GM19239 (cell line): Measurements from ENCODE around the gene HERC2.
"Not testable (repeated sequence)": the region's sequence is repeated elsewhere in the genome, so short reads cannot be mapped to it uniquely, and the experiment has no call there.

Experiments used
- DNase-seq: peaks from one replicate; pipeline ENCODE4 v3.0.0; 2011; ENCODE audit warnings: low spot score; ENCODE audit not compliant: insufficient read length
- FAIRE-seq: peaks from 2 replicates; lab custom pipeline; 2011; peaks lifted over from hg19 to GRCh38; lab: Jason Lieb, UNC

HERC2 gene

DNA sequence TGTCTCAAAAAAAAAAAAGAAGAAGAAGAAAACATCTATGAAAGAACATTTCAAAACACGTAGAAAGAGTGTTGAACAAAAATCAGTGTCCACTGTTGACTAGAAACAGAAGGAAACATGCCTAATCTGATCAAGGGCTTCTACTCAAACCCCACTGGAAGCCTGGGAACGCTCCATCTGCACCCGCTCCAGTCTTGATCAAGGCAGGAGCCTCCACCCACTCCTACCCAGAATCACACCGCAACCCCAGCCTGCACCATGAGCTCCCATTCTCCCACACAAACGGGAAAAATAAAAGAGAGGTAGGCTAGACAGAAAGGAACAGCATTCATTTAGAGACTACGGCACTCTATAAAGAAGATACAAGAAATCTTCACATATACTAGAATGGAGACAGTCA lies 181.9 kb downstream of the HERC2 start:
- FAIRE-seq (no peak), DNase-seq (no peak)

DNA sequence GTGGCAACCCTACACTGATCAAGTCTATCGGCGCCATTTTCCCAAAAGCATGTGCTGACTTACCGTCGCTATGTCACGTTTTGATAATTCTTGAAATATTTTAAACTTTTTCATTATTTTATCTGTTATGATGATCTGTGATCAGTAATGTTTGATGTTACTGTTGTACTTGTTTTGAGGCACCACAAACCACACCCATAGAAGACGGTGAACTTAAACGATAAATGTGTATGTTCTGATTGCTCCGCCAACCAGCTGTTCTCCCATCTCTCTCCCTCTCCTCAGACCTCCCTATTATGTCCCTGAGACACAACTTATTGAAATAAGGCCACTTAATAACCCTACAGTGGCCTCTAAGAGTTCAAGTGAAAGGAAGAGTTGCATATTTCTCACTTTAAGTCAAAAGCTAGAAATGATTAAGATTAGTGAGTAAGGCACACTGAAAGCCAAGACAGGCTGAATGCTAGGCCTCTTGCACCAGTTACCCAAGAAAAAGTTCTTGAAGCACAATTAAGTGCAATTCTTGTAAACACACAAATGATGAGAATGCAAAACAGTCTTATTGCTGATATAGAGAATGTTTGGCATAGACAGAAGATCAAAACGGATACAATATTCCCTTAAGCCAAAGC lies 184.5 kb downstream of the HERC2 start:
- FAIRE-seq, result peak; percentile 48
- DNase-seq, result not testable (repeated sequence)

DNA sequence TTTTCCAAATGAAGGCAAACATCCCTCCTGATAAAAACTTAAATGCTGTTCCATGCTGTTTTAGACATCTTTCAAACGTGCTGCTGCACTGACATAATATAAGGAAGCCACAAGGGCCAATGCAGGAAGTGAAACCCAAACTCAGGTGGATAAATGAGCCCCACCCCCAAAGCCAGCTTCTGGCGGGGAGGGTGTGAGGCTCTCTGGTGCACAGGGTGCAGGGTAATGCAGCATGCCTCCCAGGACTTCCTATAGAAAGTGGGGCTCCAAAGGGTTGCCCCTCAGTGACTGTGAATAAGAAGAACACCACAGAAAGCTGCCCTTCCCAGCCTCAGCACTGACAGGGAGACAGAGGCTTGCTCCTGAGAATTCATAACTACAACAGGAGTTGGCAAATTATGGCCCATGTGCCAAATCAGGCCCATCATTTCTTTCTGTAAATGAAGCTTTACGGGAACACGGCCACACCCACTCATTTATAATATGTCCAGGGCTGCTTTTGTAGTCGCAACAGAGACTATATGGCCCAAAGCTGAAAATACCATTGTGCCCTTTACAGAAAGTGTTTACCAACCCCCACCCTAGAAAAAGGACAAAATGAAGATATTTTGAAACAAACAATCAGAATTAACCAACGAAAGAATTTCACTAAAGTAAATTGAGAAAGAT lies 185.6 kb downstream of the HERC2 start:
- FAIRE-seq, result peak; percentile 97

DNA sequence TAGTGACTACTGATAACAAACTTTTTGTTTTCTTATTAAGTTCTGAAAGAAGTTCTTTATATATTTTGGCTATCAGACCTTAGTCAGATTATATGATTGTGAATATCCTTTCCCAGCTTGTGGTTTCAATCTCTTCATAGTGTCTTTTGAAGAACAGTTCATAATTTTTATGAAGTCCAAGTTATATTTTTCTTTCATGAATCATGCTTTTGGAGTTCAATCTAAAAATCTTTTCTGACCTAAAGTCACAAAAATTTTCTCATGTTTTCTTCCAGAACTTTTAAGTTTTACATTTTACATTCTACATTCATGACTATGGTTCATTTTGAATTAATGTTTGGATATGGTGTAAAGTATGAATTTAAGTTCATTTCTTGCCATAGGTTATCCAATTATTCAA lies 188.7 kb downstream of the HERC2 start:
- DNase-seq (no peak), FAIRE-seq (peak; percentile 8)

More for the DNA sequence above, 185.6 kb downstream of the HERC2 start:
- peak; percentile 60 for DNase-seq

DNA sequence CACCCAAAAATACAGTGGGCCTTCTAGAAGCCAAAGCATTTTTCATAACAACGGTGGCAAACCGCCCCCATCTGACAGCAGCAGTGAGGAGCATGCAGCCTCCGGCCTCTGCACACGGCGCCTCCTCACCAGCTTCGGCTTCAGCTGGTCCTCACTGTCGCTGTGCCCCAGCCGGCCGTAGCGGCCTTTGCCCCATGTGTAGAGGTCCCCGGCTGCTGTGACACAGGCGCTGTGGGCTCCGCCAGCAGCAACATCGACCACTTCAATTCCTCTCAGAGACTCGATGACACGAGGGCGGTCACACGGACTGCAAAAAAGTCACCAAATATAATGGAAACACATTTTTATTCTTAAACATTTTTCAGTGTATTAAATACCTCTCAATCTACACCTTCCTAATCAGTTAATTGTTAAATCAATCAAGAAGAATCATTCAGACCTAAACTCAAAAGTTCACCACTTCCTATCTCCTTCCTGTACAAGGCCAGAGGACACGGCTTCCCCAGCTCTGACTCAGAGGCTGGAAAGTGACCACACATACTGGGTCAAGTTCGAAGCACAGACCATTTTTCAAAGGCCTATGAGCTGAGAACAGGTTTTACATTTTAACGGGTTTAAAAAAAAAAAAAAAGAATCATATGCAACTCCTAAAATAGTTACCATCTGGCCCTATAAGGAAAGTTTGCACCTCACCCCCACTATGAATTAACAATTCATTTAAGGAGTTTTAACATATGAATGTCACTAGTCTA lies 189.3 kb downstream of the HERC2 start:
- DNase-seq (no peak), FAIRE-seq (no peak)

DNA sequence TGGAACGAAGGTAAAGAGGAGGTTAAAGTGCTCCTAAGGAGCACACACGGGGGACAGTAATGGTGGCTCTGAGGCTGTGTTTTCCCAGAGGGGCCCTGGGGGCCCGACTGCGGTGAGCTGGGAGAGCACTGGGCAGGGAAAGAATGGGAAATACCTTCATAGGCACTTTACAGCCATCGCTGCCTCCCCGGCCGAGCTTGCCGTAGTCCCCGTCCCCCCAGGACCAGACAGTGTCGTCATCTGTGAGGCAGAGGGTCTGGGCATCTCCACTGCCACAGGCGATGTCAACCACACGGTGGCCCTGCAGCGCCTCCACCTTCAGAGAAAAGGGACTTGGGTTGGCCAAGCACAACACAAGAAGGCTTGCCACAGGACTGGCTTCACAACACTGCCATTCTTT lies 190.0 kb downstream of the HERC2 start:
- FAIRE-seq (no peak), DNase-seq (no peak)

DNA sequence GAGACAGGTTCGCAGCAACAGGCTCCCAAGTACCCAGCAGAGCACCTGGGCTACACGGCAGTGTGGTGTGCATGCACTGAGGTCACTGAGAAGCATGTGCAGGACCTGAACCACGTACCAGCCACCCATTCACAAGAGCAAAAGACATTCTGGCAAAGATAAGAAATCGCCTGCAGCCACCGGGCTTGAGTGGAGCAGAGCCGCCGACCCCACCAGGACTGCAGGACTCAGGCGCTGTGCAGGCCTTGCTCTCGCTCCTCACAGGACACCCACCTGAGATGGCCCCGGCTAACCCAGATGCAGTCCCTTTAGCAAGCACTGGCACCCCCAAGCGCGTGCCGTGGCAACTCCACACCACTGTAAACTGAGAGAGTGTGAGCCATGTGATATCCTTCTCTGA lies 190.6 kb downstream of the HERC2 start:
- DNase-seq, result no peak
- FAIRE-seq, result no peak

DNA sequence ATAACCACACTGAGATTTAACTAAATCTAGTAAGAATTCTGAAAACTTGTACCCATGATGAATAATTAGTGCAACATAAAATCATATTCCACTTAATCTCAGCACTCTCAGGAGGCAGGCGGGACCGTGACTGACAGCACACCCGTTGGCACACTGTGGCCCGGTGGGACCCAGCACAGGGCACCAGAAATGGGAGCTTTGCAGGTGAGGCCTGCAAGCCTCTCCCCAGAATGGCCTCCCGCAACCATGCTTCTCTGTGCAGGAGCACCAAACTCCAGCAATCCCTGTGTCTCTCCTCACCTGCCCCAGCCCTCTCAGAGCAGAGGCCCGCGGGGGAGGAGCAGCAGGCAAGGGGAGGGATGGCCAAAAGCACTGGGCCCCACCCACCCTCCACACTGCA lies 191.3 kb downstream of the HERC2 start:
- no peak for FAIRE-seq
- DNase-seq, result no peak

DNA sequence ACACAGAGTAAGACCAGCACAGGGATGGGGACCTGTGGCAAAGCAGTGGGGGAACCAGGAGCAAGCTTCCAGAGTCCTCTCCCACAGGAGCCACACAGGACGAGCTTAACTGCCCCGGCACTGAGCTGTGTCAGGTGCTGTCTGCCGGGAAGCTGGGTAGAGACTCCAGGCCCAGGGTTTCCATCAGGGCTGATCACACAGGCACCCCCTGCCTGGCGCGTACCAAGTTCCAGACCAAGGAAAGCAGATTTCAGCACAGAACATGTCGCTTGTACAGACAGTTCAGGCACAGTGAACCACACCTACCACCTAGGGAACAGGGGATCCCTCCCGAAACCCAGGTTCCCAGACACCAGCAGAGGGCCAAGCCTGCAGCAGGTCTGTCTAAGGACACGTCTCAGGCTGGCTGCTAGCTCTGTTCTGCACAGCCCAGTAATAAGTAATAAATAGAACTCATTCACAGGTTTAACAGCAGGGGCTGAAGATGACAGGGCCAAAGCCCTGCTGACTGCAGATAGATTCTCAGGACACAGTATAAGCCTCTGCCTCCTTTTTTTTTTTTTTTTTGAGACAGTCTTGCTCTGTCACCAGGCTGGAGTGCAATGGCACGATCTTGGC lies 192.6 kb downstream of the HERC2 start:
- FAIRE-seq, result no peak
- DNase-seq, result no peak

DNA sequence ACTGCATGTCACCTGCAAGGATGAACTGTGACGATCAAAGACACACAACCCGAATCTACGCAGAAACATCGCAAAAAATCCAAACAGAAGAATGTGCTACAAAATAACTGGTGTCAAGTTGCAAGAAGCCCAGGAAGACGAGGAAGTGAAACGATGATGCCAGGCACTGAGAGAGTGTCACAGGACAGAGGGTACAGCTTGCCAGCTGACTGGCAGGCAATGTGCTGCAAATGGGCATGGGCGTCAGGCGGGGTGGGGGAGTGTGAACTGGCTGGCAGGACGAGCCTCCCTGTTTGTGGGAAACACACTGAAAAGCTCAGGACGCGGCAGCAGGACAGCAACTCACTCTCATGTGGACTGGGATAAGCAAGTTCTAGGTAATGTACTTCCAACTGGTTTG lies 193.9 kb downstream of the HERC2 start:
- DNase-seq (no peak), FAIRE-seq (no peak)

DNA sequence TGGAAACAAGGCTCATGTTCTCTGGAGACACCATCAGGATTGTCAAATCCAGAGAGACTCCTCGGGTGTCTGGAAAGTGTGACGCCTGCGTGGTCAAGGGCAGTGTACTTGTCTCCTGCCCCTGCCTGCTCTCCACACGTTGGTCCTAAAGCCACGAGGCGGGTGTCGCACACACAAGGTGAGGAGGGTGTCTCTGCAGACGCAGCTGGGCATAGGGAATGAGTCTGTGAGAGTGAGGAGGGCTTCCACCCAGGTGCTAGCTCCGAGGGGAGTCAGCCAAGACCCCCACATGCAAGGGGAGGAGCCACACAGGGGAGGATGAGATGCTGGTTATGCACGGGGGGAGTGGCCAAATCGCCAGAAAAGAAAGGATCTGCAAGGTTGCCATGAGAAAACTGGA lies 194.9 kb downstream of the HERC2 start:
- DNase-seq (no peak), FAIRE-seq (no peak)

DNA sequence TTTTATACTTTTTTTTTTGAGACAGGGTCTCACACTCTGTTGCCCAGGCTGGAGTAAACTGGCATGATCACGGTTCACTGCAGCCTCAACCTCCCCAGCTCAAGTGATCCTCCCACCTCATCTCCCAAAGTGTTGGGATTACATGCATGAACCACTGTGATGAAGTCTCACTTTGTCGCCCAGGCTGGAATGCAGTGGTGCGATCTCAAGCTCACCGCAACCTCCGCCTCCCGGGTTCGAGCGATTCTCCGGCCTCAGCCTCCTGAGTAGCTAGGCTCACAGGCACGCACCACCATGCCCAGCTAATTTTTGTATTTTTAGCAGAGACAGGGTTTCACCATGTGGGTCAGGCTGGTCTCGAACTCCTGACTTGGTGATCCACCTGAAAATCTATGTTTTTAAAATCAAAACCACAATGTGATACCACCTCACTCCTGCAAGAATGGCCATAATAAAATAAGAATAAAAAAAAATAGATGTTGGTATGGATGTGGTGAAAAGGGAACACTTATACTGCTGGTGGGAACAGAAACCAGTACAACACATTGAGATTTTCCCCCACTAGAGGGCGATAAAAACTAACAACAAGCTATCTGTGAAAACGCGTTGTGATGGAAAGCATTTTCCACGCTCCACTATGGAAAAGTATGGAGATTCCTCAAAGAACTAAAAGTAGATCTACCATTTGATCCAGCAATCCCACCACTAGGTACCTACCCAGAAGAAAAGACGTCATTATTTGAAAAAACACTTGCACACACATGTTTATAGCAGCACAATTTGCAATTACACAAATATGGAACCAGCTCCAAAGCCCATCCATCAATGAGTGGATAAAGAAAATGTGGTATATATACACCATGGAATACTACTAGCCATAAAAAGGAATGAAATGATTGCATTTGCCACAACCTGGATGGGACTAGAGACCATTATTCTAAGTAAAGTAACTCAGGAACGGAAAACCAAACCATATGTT lies 196.0 kb downstream of the HERC2 start:
- peak; percentile 66 for FAIRE-seq

DNA sequence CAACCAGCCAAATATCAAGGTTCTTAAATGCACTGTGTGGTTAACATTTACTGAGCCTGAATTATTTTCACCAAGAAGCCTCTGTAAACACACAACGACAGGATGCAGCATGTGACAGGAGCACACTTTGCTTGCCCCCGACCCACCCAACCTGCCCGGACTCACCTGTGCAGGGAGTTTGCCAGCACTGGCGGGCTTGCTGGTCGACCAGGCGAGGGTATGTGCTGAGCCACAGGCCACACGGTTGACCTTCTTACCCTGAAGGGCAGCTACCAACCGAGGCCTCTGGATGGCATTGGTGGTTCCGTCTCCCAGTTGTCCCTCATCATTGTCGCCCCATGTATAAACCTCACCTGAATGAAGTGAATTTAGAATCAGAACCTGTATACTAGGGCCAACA lies 197.1 kb downstream of the HERC2 start:
- DNase-seq, result no peak
- no peak for FAIRE-seq

More for the DNA sequence above, 196.0 kb downstream of the HERC2 start:
- DNase-seq, result no peak

DNA sequence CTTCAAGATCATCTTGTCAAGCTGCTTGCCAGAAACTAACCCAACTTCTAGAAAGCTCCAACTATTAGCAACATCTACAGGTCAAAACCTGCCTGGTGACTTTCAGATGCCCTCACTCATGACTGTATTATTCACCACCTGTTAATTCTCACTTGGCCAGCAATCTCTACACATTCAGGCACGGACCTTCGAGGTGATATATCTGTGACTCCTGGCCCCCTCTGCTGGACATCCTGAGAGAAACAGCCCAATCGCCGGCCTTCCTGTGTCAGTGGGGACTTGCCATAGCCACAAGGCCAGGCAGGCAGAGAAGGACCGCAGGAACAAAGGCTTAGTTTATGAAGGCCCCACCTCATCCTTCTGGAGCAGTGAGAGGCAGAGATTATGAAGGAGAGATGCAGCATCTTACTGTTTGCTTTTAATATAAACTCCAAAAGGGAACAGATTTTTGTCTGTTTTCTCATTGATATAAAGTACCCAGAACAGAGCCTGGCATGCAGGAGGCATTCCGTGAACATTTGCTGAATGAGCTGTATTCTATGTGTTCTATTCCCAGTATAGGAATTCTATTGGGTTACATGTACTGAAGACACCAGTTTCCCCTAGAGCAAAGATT lies 198.5 kb downstream of the HERC2 start:
- DNase-seq (no peak), FAIRE-seq (no peak)

DNA sequence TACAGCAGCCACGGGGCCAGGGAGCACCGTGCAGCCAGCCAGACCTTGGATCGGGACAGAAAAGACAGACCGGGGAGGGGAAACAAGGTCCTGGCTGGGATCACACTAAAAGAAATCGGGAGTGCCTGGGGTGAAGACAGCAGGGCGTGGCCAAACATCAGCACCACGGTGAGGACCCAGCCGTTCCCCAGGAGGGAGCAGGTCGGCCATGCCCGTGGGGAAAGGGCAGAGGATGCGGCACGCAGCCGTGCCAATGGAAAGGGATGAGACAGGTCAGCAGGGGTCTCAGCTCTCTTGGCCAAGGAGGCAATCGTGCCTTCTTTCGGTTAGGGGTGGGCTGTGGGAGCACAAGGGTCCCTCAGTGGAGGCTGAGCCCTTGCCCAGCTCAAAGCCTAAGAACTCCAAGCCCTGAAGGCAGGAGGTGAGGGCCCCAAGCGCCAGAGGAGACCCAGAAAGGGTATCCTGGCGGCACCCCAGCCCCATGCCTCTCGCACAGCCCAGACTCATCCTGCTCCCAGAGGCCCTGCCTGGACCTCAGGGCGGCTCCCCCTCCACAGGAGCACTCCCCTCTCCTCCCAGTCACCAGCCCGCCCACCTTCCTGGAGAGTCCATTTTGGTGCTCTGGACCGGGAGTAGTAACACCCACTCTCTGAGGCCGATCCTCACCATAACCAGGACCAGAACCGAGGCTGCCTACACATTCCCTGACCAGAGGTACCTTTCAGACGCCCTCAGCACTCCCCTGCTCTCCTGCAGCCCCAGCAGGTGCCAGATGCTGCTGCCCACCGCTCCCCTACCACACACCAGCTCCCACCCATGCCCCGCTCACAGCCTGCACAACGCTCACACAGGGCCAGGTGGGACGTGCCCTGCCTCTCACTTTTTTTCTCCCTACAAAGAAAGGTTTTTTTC lies 199.7 kb downstream of the HERC2 start:
- no peak for FAIRE-seq

DNA sequence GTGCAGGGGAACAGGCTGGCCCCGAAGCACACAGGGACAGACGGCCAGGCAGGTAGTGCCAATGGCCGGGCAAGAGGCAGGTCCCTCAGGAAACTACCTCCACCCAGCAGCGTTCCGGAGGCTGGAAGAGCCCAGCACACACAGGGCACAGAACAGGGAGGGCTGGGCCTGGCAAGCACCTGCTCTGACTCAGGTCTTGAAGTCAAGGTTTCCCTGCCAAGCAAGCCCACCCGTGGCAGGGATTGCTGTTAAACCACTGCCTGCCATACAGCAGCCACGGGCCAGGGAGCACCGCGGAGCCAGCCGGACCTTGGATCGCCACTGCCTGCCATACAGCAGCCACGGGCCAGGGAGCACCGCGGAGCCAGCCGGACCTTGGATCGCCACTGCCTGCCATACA lies 200.4 kb downstream of the HERC2 start:
- FAIRE-seq, result not testable (repeated sequence)

More for the DNA sequence above, 199.7 kb downstream of the HERC2 start:
- DNase-seq, result no peak

DNA sequence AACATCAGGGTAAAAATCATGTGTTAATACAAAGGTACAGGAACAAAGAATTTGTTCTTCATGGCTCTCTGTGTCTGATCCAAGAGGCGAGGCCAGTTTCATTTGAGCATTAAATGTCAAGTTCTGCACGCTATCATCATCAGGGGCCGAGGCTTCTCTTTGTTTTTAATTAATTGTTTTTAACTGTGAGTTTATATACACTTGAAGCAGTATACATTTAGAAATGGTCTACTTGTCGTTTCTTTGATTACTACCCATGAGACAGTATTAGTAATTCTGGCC lies 201.7 kb downstream of the HERC2 start:
- no peak for DNase-seq
- no peak for FAIRE-seq

More for the DNA sequence above, 200.4 kb downstream of the HERC2 start:
- DNase-seq, result not testable (repeated sequence)

DNA sequence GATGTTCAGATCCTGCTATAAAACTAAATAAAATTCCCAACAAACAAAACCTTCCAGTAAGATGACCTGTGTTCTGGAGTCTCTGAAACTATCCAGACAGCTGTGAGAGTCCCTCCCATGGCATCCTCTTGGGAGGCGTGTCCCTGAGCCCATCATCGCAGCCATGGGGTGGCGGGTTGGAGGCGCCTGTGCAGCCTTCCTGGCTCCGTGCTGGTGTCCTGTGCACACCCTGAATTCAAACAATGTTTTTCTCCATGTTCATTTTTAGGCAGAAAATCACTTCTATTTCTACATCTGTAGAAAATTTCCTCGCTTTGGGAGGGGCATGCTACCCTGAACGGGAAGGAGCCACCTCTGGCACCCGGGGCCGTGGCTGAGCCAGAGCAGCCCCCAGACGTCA lies 203.4 kb downstream of the HERC2 start:
- FAIRE-seq (no peak), DNase-seq (no peak)

DNA sequence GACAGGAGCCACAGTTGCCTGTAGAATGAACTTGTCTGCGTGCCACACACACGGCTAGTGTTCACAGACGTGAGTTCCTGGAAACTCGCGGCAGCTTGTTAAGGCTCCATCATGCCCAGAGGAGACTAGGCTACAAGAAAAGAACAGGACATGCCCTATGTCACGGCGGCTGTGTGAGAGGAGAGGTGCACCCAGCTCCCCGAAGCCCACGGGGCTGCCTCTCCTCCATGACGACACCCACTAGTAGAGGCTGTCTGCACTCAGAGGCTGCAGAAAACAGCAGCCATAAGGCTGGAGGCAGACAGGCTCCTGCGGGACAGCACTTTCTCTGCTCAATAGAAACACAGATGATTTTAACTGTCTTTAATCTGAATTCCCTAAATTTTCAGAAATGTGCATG lies 203.9 kb downstream of the HERC2 start:
- FAIRE-seq, result no peak

More for the DNA sequence above, 203.9 kb downstream of the HERC2 start:
- DNase-seq, result no peak
